ENCODE measurements around the gene PLXDC1.

PLXDC1 gene

DNA sequence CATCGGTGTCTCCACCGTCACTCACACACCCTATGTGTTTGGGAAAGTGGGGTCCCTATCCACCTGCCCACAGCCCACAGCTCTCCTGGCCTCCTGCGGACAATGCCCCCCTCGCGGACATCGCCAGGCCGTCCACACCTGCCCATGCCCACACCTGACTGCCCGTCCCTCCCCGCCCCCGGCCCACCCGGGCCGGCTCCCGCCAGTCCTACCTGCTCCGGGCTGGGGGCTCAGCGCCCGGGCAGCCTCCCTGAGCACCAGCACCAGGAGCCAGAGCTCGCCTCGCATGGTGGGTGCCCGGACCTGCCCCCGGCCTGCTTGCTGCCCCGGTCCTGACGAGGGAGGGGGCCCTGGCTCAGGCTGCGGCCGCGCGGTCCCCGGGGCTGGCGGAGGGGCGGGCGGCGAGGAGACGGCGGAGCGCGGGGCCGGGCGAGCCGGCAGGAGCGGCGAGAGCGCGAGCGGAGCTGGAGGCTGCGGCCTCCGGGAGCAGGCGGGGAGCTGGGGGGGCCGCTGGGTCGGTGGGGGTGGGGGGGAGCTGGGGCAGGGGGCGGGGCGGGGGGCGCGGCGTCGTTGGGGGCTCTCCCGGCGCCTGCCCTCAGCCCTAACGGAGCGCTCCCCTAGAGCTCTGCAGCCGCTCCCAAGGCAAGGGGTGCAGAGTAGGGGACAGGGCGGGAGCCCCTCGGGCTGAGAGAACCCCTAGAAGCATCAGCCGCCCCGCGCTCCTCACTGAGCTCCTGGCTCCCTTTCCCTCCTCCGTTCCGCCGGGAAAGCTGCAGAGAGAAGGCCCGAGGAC lies at the start of gene PLXDC1:
TSS of gene PLXDC1 (minus strand) at position 488 of the 793 bp plus-strand sequence. CDS start at position 288, 200 bp downstream.
- DNase-seq = no peak

DNA sequence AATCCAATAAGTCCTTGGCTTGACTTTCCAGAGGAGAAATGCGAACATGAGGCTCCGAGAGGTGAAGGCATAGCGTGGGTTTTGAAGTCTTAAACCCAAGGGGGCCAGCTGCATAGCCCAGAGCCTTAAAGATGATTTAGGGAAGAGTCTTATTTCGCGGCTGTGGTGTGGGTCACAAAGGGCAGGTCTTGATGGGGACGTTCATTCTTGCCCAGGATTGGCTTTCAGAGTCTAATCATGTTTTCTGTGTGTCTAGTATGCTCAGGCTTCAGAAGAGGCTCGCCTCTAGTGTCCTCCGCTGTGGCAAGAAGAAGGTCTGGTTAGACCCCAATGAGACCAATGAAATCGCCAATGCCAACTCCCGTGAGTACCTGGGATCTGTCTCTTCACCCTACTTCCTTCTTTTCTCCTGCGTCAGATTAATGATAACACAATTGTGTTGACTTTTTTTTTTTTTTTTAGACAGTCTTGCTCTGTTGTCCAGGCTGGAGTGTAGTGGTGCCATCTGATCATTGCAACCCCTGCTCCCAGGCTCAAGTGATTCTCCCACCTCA lies 49.6 kb upstream of the PLXDC1 start:
- no peak for DNase-seq

DNA sequence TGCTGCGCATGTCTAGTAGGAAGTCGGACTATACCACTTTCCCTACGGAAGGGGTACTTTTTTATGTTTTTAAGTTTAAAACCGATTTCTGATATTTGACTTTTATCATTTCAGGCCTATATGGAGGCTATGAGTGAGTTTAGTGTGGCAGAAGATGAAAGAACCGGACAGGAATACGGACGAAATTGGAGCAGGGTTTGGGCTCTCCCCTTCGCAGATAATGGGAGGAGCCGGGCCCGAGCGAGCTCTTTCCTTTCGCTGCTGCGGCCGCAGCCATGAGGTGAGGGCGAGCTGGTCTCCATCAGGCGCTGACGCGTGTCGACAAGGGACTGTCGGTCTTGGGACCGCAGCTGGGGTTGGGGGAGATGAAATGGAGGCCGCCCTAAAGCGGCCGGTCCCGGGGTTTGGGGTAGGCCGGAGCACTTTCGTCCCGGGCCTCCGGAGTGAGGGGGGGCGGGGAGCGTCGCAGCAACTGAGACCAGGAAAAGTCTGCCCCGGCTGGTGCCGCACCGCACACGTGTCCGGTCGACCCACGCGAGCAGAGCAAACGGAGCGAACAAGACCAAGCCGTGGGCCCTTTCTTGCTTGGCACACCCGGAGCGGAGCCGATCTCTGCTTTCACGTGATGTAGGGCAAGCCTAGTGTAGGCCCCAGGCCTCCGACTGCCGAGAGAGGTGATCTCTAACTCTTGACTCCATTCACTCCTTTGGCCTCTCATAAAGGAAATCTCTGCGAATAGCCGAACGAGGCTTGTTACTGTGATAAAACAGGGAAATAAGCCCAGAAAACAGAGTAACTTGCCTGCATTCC lies 48.8 kb upstream of the PLXDC1 start, which contains the start of gene RPL19:
TSS of gene RPL19 (plus strand) at position 214 of the 810 bp plus-strand sequence. CDS start at position 276, 62 bp downstream.
- peak; percentile 84 for DNase-seq

- peak; percentile 95 for DNase-seq
Measured at GRCh38 chr17:39199820-39200069, 48.3 kb upstream of the PLXDC1 start.

GRCh38 chr17:39198186-39198566 lies 46.7 kb upstream of the PLXDC1 start:
- DNase-seq = no peak

- DNase-seq = peak; percentile 78
Measured at GRCh38 chr17:39197380-39198185, 46.1 kb upstream of the PLXDC1 start, which contains the start of gene CACNB1. Gene CACNB1 (minus strand): TSS chr17:39197669. CDS start chr17:39197495, 174 bp downstream.

DNA sequence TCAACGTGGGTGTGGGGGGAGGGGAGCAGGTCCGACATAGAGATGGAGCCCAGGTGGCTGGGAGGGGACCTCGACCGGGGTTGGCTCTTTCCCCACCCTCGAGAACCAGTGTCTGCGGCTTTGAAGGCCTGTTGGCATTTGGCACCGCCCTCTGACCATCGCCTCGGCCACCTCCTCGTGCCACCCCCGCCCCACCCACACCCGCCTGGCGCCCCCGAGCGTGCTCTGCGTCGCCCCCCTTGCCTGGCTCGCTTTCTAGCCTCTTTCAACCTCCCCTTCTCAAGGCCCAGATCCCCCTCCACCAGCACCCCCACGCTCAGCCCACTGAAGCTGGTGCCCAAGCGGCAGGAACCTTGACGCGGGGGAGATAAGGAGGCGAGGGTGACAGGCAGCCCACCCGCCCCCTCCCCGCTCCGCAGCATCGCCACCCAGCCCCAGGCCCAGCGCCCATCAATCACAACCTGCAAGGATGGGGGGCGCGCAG lies 45.4 kb upstream of the PLXDC1 start:
- peak; percentile 78 for DNase-seq

- DNase-seq = no peak
Measured at GRCh38 chr17:39196241-39196807, 44.9 kb upstream of the PLXDC1 start.

GRCh38 chr17:39195568-39196160 lies 44.2 kb upstream of the PLXDC1 start:
- DNase-seq = peak; percentile 72

DNA sequence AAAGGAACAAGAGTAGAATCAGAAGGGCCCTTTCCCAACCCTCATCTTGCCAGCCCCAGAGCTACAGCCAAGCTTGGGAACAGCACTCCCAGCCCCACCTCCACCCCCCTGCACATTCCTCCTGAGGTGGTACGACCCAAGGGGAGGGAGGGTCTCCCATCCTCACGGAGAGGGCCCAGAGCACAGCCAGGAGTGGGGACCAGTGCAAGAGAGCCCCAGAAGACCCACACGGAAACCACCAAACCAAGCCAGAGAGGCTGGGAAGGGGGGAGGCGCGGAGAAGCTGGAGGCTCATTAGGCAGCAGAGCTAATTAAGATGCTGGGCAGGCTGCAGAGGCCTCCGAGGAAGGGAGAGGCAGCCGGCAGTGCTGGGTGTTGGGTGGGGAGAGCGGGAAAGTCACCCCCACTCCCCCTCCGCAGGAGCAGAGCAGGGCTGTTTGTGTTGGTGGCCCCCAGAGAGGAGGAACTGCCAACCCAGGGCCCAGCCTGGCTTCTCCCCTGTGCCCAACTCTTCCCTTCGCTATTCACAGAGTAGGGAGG lies 43.6 kb upstream of the PLXDC1 start:
- no peak for DNase-seq

DNA sequence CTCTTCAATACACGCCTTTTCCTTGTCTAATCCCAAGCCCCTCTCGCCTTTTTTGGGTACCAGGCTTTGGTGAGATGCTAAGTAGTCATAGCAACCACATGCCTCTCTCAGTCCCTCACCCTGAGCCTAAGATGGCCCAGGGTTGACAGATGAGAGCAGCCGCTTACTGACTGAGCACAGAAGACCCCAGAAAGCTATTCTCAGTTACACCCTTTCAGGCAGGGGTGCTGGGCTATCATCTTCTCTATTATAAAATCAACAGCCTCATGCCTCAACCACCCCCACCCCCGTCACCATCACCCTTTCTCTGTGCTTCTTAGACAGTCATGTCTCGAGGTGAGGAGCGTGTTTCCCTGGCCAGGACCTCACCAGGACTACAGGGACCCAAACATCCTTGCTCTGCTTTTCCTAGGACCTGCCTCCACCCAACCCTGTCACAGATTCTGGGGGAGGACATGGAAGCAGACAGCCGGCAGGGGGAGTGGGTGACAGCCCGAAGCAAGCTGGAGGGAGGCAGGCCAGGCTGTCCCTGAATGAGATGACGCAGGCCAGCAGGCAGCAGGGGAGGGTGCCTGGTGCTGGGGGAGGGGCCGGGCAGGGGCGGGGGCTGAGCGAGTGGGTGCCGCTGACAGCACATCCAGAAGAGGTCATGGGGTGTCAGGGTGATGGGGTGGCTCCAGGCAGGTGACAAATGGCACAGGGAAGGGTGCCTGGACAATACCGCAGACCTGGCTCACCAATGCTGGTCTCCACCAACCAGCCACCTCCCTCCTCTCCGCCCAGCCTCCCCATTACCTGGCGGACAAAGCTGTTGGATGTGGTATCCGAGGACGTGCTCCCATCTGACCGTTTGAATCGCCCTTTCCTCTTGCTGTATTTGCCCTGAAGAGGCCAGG lies 42.9 kb upstream of the PLXDC1 start:
- DNase-seq = no peak

GRCh38 chr17:39193346-39193745 lies 41.9 kb upstream of the PLXDC1 start:
- DNase-seq = no peak

DNA sequence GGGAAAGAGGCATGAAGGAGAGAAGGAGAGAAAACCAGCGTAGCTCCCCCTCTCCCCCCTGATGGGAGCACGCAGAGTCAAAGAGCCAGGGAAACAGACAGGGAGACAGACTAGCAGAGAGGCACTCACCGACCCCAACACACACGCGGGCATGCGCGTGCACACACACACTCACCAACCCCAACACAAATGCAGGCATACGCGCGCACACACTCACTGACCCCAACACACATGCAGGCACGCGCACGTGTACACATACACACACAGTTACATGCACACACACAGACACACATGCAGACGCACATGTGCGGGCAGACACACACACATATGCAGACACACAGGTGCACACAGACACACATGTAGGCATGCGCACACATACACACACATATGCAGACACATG lies 41.5 kb upstream of the PLXDC1 start:
- DNase-seq = no peak

- DNase-seq = no peak
Measured at GRCh38 chr17:39191750-39192510, 40.5 kb upstream of the PLXDC1 start.

DNA sequence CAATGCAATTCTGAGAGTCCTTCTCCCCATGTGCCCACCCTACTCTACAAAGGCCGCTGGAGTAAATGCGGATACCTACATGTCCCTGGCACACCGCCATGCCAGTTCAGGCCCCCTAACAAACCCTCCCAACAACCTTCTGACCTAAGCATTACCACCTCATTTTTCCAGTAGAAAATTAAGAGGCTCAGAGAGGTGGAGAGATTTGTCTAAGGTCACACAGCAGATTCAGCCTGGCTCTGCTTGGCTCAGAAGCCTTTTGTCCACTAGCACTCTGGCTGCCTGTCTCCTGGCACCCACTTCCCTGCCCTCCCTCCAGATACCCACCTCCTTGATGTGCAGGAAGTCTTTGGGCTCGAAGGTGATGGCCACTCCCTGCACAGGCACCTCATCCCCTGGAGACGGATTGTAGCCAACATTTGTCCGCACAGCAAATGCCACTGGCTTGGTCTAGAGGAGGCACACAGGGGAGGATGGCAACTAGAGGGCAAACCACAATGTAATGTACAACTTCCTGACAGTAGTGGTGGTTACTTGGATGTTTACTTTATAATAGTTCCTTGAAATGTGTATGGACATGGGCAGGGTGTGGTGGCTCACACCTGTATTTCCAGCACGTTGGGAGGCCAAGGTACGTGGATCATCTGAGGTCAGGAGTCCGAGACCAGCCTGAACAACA lies 35.9 kb upstream of the PLXDC1 start:
- DNase-seq = no peak

- no peak for DNase-seq
Measured at GRCh38 chr17:39186481-39187002, 35.1 kb upstream of the PLXDC1 start.

DNA sequence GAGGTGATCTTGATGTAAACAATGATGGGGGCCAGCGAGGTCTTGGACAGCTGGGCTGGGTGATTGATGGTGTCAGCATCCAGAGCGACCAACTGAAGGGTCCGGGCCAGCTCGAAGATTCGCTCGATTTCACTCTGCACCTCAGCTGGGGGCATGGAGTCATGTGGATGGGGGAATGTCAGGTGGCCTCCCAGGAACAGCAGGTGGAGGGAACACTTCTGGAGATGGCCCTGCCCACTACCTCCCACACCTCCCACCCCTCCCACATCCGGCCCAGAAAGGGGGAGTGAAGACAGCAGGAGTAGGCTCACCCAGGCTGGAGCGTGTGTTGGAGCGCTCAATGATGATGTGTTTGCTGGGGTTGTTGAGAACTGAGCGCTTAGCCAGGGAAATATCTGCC lies 32.3 kb upstream of the PLXDC1 start:
- DNase-seq = no peak

DNA sequence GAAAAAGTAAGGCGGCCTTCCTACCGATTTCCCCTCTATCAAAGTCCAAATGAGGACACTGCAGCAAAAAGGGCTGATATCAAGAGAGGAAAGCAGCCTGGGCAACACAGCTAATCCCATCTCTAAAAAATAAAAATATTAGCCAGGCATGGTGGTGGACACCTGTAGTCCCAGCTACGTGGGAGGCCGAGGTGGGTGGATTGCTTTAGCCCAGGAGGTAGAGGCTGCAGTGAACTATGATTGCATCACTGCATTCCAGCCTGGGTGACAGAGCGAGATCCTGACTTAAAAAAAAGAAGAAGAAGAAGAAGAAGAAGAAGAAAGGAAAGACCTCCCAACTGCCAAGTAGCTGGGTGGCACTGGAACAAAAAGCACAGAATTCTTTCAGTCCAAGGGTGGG lies 31.6 kb upstream of the PLXDC1 start:
- no peak for DNase-seq

- no peak for DNase-seq
Measured at GRCh38 chr17:39181303-39181702, 29.9 kb upstream of the PLXDC1 start.

Measured in RPMI8226 (cell line).